ENCODE results near the gene NCOA7.
"Not testable (repeated sequence)": the region's sequence is repeated elsewhere in the genome, so short reads cannot be mapped to it uniquely, and the experiment has no call there.

NCOA7 gene

DNA sequence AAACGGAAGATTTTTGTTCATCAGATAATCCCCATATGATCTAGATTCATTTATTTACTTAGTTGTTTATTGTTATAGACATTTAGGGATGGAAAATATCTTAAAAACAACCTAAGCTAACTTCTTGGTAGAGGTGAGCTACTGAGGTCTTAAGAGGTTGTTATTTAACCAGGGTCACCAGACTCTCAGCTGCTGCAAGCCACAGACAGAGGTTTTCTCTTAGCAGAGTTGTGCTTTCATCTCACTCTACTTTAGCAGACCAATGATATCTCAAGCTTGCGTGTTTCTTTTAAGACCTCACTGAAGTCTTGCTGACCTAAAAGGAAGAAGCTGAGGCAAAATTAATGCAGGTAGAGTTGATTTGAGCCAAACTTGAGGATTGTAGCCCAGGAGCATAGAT lies 43.6 kb downstream of the NCOA7 start:
- Histone ChIP-seq H3K27me3 (replicated peaks; ENCODE audit: control insufficient read depth, insufficient read depth, low read length) (no peaks in the 10 kb centered on the region), H3K9me3 (ENCODE audit: control insufficient read depth, low read length) (no peaks in the 10 kb centered on the region), H3K4me1 (ENCODE audit: control insufficient read depth, insufficient read depth, low read length) (peaks cover 36% of the 10 kb centered on the region), H3K4me3 (ENCODE audit: low read length) (peak overlapping the region; percentile 18), H3K9ac (ENCODE audit: low read length) (peak overlapping the region; percentile 34), H3K36me3 (ENCODE audit: control insufficient read depth, insufficient read depth, low read length, severe bottlenecking) (peaks cover 11% of the 10 kb centered on the region)
- DNase-seq (ENCODE audit: low read depth), result no peak

GRCh38 chr6:125835221-125835744 lies 44.5 kb downstream of the NCOA7 start:
- Histone ChIP-seq H3K4me1 (ENCODE audit: control insufficient read depth, insufficient read depth, low read length) (peaks cover 36% of the 10 kb centered on the region), H3K9me3 (ENCODE audit: control insufficient read depth, low read length) (no peaks in the 10 kb centered on the region), H3K36me3 (ENCODE audit: control insufficient read depth, insufficient read depth, low read length, severe bottlenecking) (peaks cover 7% of the 10 kb centered on the region), H3K9ac (ENCODE audit: low read length) (peak overlapping the region; percentile 34), H3K27me3 (replicated peaks; ENCODE audit: control insufficient read depth, insufficient read depth, low read length) (no peaks in the 10 kb centered on the region), H3K4me3 (ENCODE audit: low read length) (peak overlapping the region; percentile 18)
- peak; percentile 84 for DNase-seq (ENCODE audit: low read depth)

GRCh38 chr6:125836466-125836865 lies 45.7 kb downstream of the NCOA7 start:
- Histone ChIP-seq H3K9me3 (ENCODE audit: control insufficient read depth, low read length) (no peaks in the 10 kb centered on the region), H3K9ac (ENCODE audit: low read length) (no peak overlapping the region), H3K27me3 (replicated peaks; ENCODE audit: control insufficient read depth, insufficient read depth, low read length) (no peaks in the 10 kb centered on the region), H3K36me3 (ENCODE audit: control insufficient read depth, insufficient read depth, low read length, severe bottlenecking) (peaks cover 7% of the 10 kb centered on the region), H3K4me3 (ENCODE audit: low read length) (no peak overlapping the region), H3K4me1 (ENCODE audit: control insufficient read depth, insufficient read depth, low read length) (peaks cover 29% of the 10 kb centered on the region)
- DNase-seq (ENCODE audit: low read depth), result no peak

GRCh38 chr6:125839471-125839870 lies 48.7 kb downstream of the NCOA7 start:
- peaks cover 7% of the 10 kb centered on the region for H3K36me3 ChIP-seq (ENCODE audit: control insufficient read depth, insufficient read depth, low read length, severe bottlenecking)
- H3K4me3 ChIP-seq (ENCODE audit: low read length), result no peak overlapping the region
- H3K9me3 ChIP-seq (ENCODE audit: control insufficient read depth, low read length), result no peaks in the 10 kb centered on the region
- H3K9ac ChIP-seq (ENCODE audit: low read length), result no peak overlapping the region
- no peak for DNase-seq (ENCODE audit: low read depth)
- no peaks in the 10 kb centered on the region for H3K27me3 ChIP-seq (replicated peaks; ENCODE audit: control insufficient read depth, insufficient read depth, low read length)
- H3K4me1 ChIP-seq (ENCODE audit: control insufficient read depth, insufficient read depth, low read length), result peaks cover 19% of the 10 kb centered on the region

DNA sequence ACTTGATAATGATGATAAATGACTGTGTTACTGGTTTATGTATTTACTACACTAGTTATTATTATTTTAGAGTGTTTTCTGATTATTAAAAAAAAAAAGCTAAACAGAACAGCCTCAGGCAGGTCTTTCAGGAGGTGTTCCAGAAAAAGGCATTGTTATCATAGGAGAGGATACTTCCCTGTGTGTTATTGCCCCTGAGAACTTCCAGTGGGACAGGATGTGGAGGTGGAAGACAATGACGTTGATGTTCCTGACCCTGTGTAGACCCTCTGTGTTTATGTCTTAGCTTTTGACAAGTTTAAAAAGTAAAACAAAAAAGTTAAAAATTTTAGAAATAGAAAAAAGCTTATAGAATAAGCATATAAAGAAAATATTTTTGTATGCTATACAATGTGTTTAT lies 49.1 kb downstream of the NCOA7 start:
- Histone ChIP-seq H3K4me1 (ENCODE audit: control insufficient read depth, insufficient read depth, low read length) (peaks cover 17% of the 10 kb centered on the region), H3K36me3 (ENCODE audit: control insufficient read depth, insufficient read depth, low read length, severe bottlenecking) (peaks cover 7% of the 10 kb centered on the region), H3K27me3 (replicated peaks; ENCODE audit: control insufficient read depth, insufficient read depth, low read length) (no peaks in the 10 kb centered on the region), H3K4me3 (ENCODE audit: low read length) (no peak overlapping the region), H3K9me3 (ENCODE audit: control insufficient read depth, low read length) (no peaks in the 10 kb centered on the region), H3K9ac (ENCODE audit: low read length) (no peak overlapping the region)
- no peak for DNase-seq (ENCODE audit: low read depth)

DNA sequence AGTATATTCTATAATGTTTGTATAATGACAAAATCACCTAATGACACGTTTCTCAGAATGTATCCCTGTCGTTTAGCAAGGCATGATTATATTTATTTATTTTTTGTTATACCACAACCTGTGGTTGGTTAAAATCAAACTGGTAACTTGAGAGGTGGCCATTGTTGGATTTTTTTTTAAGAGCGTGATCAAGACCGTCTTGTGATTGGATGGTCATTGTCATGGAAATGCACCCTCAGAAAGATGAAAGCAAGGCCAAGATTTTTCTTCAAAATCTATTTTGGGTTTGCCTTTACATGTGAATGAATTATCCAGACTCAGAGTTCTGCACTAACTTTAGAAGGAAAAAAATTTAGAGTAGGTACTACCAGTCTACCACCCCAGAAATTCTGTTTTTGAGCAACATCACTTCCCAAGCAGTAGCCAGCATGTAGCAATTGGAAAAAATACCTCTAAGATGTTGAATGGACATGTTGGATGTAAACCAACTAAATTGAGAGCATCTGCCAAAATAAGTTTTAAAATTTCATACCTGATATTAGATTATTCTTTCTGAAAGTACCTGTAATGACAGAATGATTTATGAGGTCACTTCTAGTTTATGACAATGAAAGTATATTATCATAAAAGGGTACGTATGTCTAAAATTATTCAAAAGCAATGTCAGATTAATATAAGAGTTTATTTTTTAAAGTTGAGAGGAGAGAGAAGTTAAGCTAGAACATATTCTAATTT lies 50.8 kb downstream of the NCOA7 start:
- no peak for DNase-seq (ENCODE audit: low read depth)
- H3K4me3 ChIP-seq (ENCODE audit: low read length), result no peak overlapping the region
- no peaks in the 10 kb centered on the region for H3K27me3 ChIP-seq (replicated peaks; ENCODE audit: control insufficient read depth, insufficient read depth, low read length)
- H3K4me1 ChIP-seq (ENCODE audit: control insufficient read depth, insufficient read depth, low read length), result peaks cover 19% of the 10 kb centered on the region
- H3K9me3 ChIP-seq (ENCODE audit: control insufficient read depth, low read length), result no peaks in the 10 kb centered on the region
- no peak overlapping the region for H3K9ac ChIP-seq (ENCODE audit: low read length)
- H3K36me3 ChIP-seq (ENCODE audit: control insufficient read depth, insufficient read depth, low read length, severe bottlenecking), result peaks cover 7% of the 10 kb centered on the region

- H3K4me1 ChIP-seq (ENCODE audit: control insufficient read depth, insufficient read depth, low read length), result peaks cover 21% of the 10 kb centered on the region
- no peaks in the 10 kb centered on the region for H3K9me3 ChIP-seq (ENCODE audit: control insufficient read depth, low read length)
- no peak overlapping the region for H3K4me3 ChIP-seq (ENCODE audit: low read length)
- H3K9ac ChIP-seq (ENCODE audit: low read length), result no peak overlapping the region
- no peak for DNase-seq (ENCODE audit: low read depth)
- no peaks in the 10 kb centered on the region for H3K27me3 ChIP-seq (replicated peaks; ENCODE audit: control insufficient read depth, insufficient read depth, low read length)
- peaks cover 7% of the 10 kb centered on the region for H3K36me3 ChIP-seq (ENCODE audit: control insufficient read depth, insufficient read depth, low read length, severe bottlenecking)
These were observed 51.4 kb downstream of the NCOA7 start for GRCh38 chr6:125842091-125842626.

- no peak overlapping the region for H3K9ac ChIP-seq (ENCODE audit: low read length)
- no peak overlapping the region for H3K4me3 ChIP-seq (ENCODE audit: low read length)
- DNase-seq (ENCODE audit: low read depth), result no peak
- peaks cover 21% of the 10 kb centered on the region for H3K4me1 ChIP-seq (ENCODE audit: control insufficient read depth, insufficient read depth, low read length)
- H3K36me3 ChIP-seq (ENCODE audit: control insufficient read depth, insufficient read depth, low read length, severe bottlenecking), result peaks cover 3% of the 10 kb centered on the region
- H3K27me3 ChIP-seq (replicated peaks; ENCODE audit: control insufficient read depth, insufficient read depth, low read length), result no peaks in the 10 kb centered on the region
- no peaks in the 10 kb centered on the region for H3K9me3 ChIP-seq (ENCODE audit: control insufficient read depth, low read length)
These were observed 52.8 kb downstream of the NCOA7 start for GRCh38 chr6:125843593-125843992.

GRCh38 chr6:125844989-125845388 lies 54.2 kb downstream of the NCOA7 start:
- Histone ChIP-seq H3K4me1 (ENCODE audit: control insufficient read depth, insufficient read depth, low read length) (peaks cover 21% of the 10 kb centered on the region), H3K9me3 (ENCODE audit: control insufficient read depth, low read length) (no peaks in the 10 kb centered on the region), H3K4me3 (ENCODE audit: low read length) (no peak overlapping the region), H3K27me3 (replicated peaks; ENCODE audit: control insufficient read depth, insufficient read depth, low read length) (no peaks in the 10 kb centered on the region), H3K36me3 (ENCODE audit: control insufficient read depth, insufficient read depth, low read length, severe bottlenecking) (no peaks in the 10 kb centered on the region), H3K9ac (ENCODE audit: low read length) (no peak overlapping the region)
- no peak for DNase-seq (ENCODE audit: low read depth)

DNA sequence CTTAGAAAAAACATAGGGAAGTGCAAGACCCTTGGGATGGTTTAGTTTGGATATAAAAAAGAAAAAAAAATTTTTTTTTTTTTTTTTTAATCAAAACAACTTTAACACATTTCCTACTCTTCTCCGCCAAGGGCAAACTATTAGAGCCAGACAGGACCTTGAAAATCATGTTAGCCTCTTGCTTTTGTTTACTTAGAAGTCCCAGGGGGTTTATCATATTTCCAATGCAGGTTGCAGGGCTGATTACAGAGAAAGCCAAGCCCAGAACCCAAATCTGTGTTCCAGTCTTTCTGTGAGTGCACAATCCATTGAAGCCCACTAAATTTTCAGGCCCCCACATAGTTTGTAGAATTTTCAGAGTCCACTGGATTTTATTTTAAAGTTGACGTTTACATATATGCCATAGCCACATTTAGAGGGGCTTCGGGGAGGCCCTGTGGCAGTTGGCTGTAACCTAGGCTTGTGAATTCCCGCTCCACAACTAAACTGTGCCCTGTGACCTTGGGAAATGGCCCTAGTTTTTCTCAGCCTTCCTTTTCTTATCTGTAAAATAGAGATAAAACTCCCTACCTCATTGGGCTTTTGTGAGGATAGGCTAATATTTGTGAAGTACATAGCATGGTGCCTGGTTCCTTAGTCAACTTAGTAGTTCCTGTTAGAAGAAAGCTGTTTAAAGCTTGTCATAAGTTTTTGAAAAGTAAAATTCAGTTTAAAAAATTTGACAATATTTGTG lies 55.7 kb downstream of the NCOA7 start:
- Histone ChIP-seq H3K9me3 (ENCODE audit: control insufficient read depth, low read length) (no peaks in the 10 kb centered on the region), H3K36me3 (ENCODE audit: control insufficient read depth, insufficient read depth, low read length, severe bottlenecking) (no peaks in the 10 kb centered on the region), H3K4me1 (ENCODE audit: control insufficient read depth, insufficient read depth, low read length) (peaks cover 21% of the 10 kb centered on the region), H3K9ac (ENCODE audit: low read length) (no peak overlapping the region), H3K4me3 (ENCODE audit: low read length) (no peak overlapping the region), H3K27me3 (replicated peaks; ENCODE audit: control insufficient read depth, insufficient read depth, low read length) (no peaks in the 10 kb centered on the region)
- no peak for DNase-seq (ENCODE audit: low read depth)

- peaks cover 21% of the 10 kb centered on the region for H3K4me1 ChIP-seq (ENCODE audit: control insufficient read depth, insufficient read depth, low read length)
- not testable (repeated sequence) for H3K27me3 ChIP-seq (replicated peaks; ENCODE audit: control insufficient read depth, insufficient read depth, low read length); DNase-seq (ENCODE audit: low read depth); H3K36me3 ChIP-seq (ENCODE audit: control insufficient read depth, insufficient read depth, low read length, severe bottlenecking); H3K4me3 ChIP-seq (ENCODE audit: low read length); H3K9me3 ChIP-seq (ENCODE audit: control insufficient read depth, low read length); H3K9ac ChIP-seq (ENCODE audit: low read length)
These were observed 57.5 kb downstream of the NCOA7 start for GRCh38 chr6:125848286-125848685.

All from adipocyte (in vitro differentiated cells).